Fibroblast of lung (primary cell): Measurements from ENCODE around the gene BMERB1. TPM values are rescaled to one million over a fixed set of nuclear protein-coding genes. Genes with fewer than 3 reads are reported as not detected.
A peak's percentile ranks its signal among the peaks of the same experiment; 100 is the strongest.

Experiments
- DNase-seq, 2 donors: peaks; one replicate each; pipeline versions ENCODE4 v3.0.0 to v3.0.0-alpha.2; 2010; ENCODE audit warnings: low read depth in 2 of 2
- H2AFZ ChIP-seq: 2 replicates; pipeline ENCODE4 v1.5.1; 2012; ENCODE audit warnings: low read length, control low read depth, inconsistent platforms
- H3K27ac ChIP-seq: 2 replicates; pipeline ENCODE4 v1.5.1; 2011; ENCODE audit warnings: low read length, control low read depth; ENCODE audit not compliant: insufficient read depth
- H3K27me3 ChIP-seq: 2 replicates; pipeline ENCODE4 v1.5.1; 2011; ENCODE audit warnings: mild to moderate bottlenecking, low read length; ENCODE audit not compliant: control insufficient read depth, insufficient read depth
- H3K36me3 ChIP-seq: 2 replicates; pipeline ENCODE4 v1.5.1; 2011; ENCODE audit warnings: low read length; ENCODE audit not compliant: control insufficient read depth, insufficient read depth
- H3K4me1 ChIP-seq: 2 replicates; pipeline ENCODE4 v1.5.1; 2011; ENCODE audit warnings: low read length; ENCODE audit not compliant: control insufficient read depth, insufficient read depth; ENCODE audit errors: extremely low read depth
- H3K4me2 ChIP-seq: 2 replicates; pipeline ENCODE4 v1.5.1; 2011; ENCODE audit warnings: low read length, control low read depth; ENCODE audit not compliant: insufficient read depth; ENCODE audit errors: extremely low read depth
- H3K4me3 ChIP-seq, 4 experiments: fragments of 200-600 bp in 1 of 4; sonication (generic) in 1 of 4; replicated peaks in 1 of 4; 2 replicates each; pipeline ENCODE4 v1.5.1; 2011 to 2016; ENCODE audit warnings: low read length in 4 of 4, low read depth in 3 of 4, mild to moderate bottlenecking in 3 of 4, control low read depth in 2 of 4, inconsistent platforms in 1 of 4, mixed read lengths in 1 of 4; ENCODE audit not compliant: insufficient read depth in 1 of 4; ENCODE audit errors: control extremely low read depth in 1 of 4
- H3K79me2 ChIP-seq: 2 replicates; pipeline ENCODE4 v1.5.1; 2012; ENCODE audit warnings: mild to moderate bottlenecking, low read length, inconsistent platforms; ENCODE audit not compliant: control insufficient read depth, insufficient read depth
- H3K9ac ChIP-seq: 2 replicates; pipeline ENCODE4 v1.5.1; 2011; ENCODE audit warnings: mild to moderate bottlenecking, low read length, control low read depth; ENCODE audit not compliant: insufficient read depth
- H3K9me3 ChIP-seq: 2 replicates; pipeline ENCODE4 v1.5.1; 2012; ENCODE audit warnings: low read depth, low read length; ENCODE audit not compliant: control insufficient read depth, insufficient read depth
- H4K20me1 ChIP-seq: 2 replicates; pipeline ENCODE4 v1.5.1; 2011; ENCODE audit warnings: low read length; ENCODE audit not compliant: control insufficient read depth, insufficient read depth; ENCODE audit errors: extremely low read depth
- CTCF ChIP-seq, 2 donors: IDR thresholded peaks in 1 of 2; conservative IDR thresholded peaks in 1 of 2; 1 replicate in 1 of 2; 2 replicates in 1 of 2; pipeline ENCODE4 v1.5.1; 2011 to 2012; ENCODE audit warnings: low read length in 2 of 2, control low read depth in 1 of 2, inconsistent platforms in 1 of 2, low read depth in 1 of 2, mild to moderate bottlenecking in 1 of 2
- EZH2 ChIP-seq: IDR thresholded peaks from 2 replicates; pipeline ENCODE4 v1.5.1; 2012; ENCODE audit warnings: low read length, control low read depth, mild to moderate bottlenecking; ENCODE audit errors: missing control alignments
- polyA plus RNA-seq, 2 donors: library from polyadenylated mRNA; depleted of rRNA in 1 of 2; stranded (reverse) in 1 of 2; unstranded in 1 of 2; fragments of >200 nt; gene quantifications; 2 replicates each; pipeline ENCODE4 v1.2.1, GENCODE V29; 2011 to 2012; ENCODE audit warnings: missing spikeins in 1 of 2
- total RNA-seq: library from RNA; depleted of rRNA; stranded (reverse); fragments of >200 nt; gene quantifications from 2 replicates; pipeline ENCODE4 v1.2.1, GENCODE V29; 2014

The BMERB1 gene
- total and polyA plus RNA-seq, 2 donors (not counting 1 experiment from before 2014, with no cell fraction given): 39.1 to 46.0 TPM

GRCh38 chr16:15507301-15507958 lies 73.0 kb downstream of the BMERB1 start:
- DNase-seq: peak; percentile 31 to 65
- TF ChIP-seq EZH2: no peak
- no peak for TF ChIP-seq CTCF (conservative IDR thresholded peaks at IDR 0.05 in 1 of 2, IDR thresholded peaks at IDR 0.05 in 1 of 2; ENCODE audit: low read depth in 1 of 2, low read length in 2 of 2)
- Histone ChIP-seq H3K36me3 (no peaks in the 10 kb centered on the region), H3K4me1 (peaks cover 14% of the 10 kb centered on the region), H3K4me3 (no peak overlapping the region), H3K79me2 (no peaks in the 10 kb centered on the region), H2AFZ (no peak overlapping the region), H3K4me2 (peak overlapping the region; percentile 41), H4K20me1 (no peaks in the 10 kb centered on the region), H3K9ac (no peak overlapping the region), H3K27me3 (no peaks in the 10 kb centered on the region), H3K9me3 (no peaks in the 10 kb centered on the region), H3K27ac (no peak overlapping the region)

GRCh38 chr16:15507959-15508627 lies 73.7 kb downstream of the BMERB1 start:
- no peak overlapping the region for H3K9ac ChIP-seq
- no peak for TF ChIP-seq EZH2
- TF ChIP-seq CTCF (conservative IDR thresholded peaks at IDR 0.05 in 1 of 2, IDR thresholded peaks at IDR 0.05 in 1 of 2; ENCODE audit: low read depth in 1 of 2, low read length in 2 of 2): no peak
- peaks cover 9% of the 10 kb centered on the region for H3K4me1 ChIP-seq
- no peak for DNase-seq
- H3K36me3 ChIP-seq: no peaks in the 10 kb centered on the region
- no peaks in the 10 kb centered on the region for H3K9me3 ChIP-seq
- H4K20me1 ChIP-seq: no peaks in the 10 kb centered on the region
- H2AFZ ChIP-seq: no peak overlapping the region
- H3K4me3 ChIP-seq: no peak overlapping the region
- H3K27ac ChIP-seq: no peak overlapping the region
- no peaks in the 10 kb centered on the region for H3K79me2 ChIP-seq
- H3K27me3 ChIP-seq: no peaks in the 10 kb centered on the region
- H3K4me2 ChIP-seq: no peak overlapping the region

GRCh38 chr16:15509051-15509592 lies 74.7 kb downstream of the BMERB1 start:
- Histone ChIP-seq H4K20me1 (no peaks in the 10 kb centered on the region), H3K4me3 (no peak overlapping the region), H3K4me1 (peaks cover 9% of the 10 kb centered on the region), H3K4me2 (no peak overlapping the region), H2AFZ (no peak overlapping the region), H3K9ac (no peak overlapping the region), H3K79me2 (no peaks in the 10 kb centered on the region), H3K27me3 (no peaks in the 10 kb centered on the region), H3K27ac (no peak overlapping the region), H3K9me3 (no peaks in the 10 kb centered on the region), H3K36me3 (no peaks in the 10 kb centered on the region)
- peak in 1 of 2 donors; percentile 25 for DNase-seq
- TF ChIP-seq EZH2 (no peak), CTCF (conservative IDR thresholded peaks at IDR 0.05 in 1 of 2, IDR thresholded peaks at IDR 0.05 in 1 of 2; ENCODE audit: low read depth in 1 of 2, low read length in 2 of 2) (no peak)
